ENCODE data around the gene NEIL3.
"Not testable (repeated sequence)": the region's sequence is repeated elsewhere in the genome, so short reads cannot be mapped to it uniquely, and the experiment has no call there.

Gene NEIL3

GRCh38 chr4:177302371-177303100, 7.1 kb upstream of the NEIL3 start:
- no peak for DNase-seq

GRCh38 chr4:177304094-177304493, 5.6 kb upstream of the NEIL3 start:
- DNase-seq: no peak

GRCh38 chr4:177304864-177305263, 4.8 kb upstream of the NEIL3 start:
- DNase-seq: not testable (repeated sequence)

GRCh38 chr4:177308125-177308524, 1.5 kb upstream of the NEIL3 start:
- DNase-seq: peak in 4 of 51 donors; percentile 1 to 6 (median 1)

- DNase-seq: no peak
Observed at GRCh38 chr4:177308847-177309521, 690 bp upstream of the NEIL3 start.

GRCh38 chr4:177311589-177311988, 1.9 kb downstream of the NEIL3 start:
- DNase-seq: no peak

- no peak for DNase-seq
Observed at GRCh38 chr4:177313263-177313662, 3.6 kb downstream of the NEIL3 start.

GRCh38 chr4:177315767-177316464, 6.2 kb downstream of the NEIL3 start:
- DNase-seq: no peak

GRCh38 chr4:177320721-177321120, 11.0 kb downstream of the NEIL3 start:
- no peak for DNase-seq

- DNase-seq: no peak
Observed at GRCh38 chr4:177321647-177322046, 12.0 kb downstream of the NEIL3 start.

- no peak for DNase-seq
Observed at GRCh38 chr4:177322266-177322665, 12.6 kb downstream of the NEIL3 start.

- no peak for DNase-seq
Observed at GRCh38 chr4:177322881-177323280, 13.2 kb downstream of the NEIL3 start.

GRCh38 chr4:177323416-177323815, 13.7 kb downstream of the NEIL3 start:
- no peak for DNase-seq

GRCh38 chr4:177332119-177332518, 22.4 kb downstream of the NEIL3 start:
- DNase-seq: no peak

GRCh38 chr4:177339477-177340374, 30.1 kb downstream of the NEIL3 start:
- DNase-seq: peak in 1 of 51 donors; percentile 21

GRCh38 chr4:177348348-177348747, 38.7 kb downstream of the NEIL3 start:
- no peak for DNase-seq

GRCh38 chr4:177349191-177349590, 39.5 kb downstream of the NEIL3 start:
- no peak for DNase-seq

GRCh38 chr4:177351622-177352244, 42.1 kb downstream of the NEIL3 start:
- peak in 1 of 51 donors; percentile 43 for DNase-seq

- DNase-seq: no peak
Observed at GRCh38 chr4:177356206-177356605, 46.5 kb downstream of the NEIL3 start.

GRCh38 chr4:177356921-177357320, 47.2 kb downstream of the NEIL3 start:
- DNase-seq: no peak

GRCh38 chr4:177367336-177367735, 57.7 kb downstream of the NEIL3 start:
- DNase-seq: no peak

Data from hypothalamus (tissue), 51 donors.